ENCODE measurements around the gene S100A1. TPM values are rescaled to one million over a fixed set of nuclear protein-coding genes. Genes with fewer than 3 reads are reported as not detected.

Gene S100A1
- total RNA-seq, 1 experiment from 2014 or later: 18.1 TPM

GRCh38 chr1:153612755-153613331 lies 15.4 kb upstream of the S100A1 start, which contains the start of gene S100A16:
S100A16 (minus strand) TSS chr1:153613137; CDS start chr1:153608151, 4,986 bp downstream.
- H3K4me1 ChIP-seq: peaks cover 62% of the 10 kb centered on the region
- ChIA-PET POLR2A (interaction anchor here (0.5 to 3.4 kb wide), 14 partner anchors 8 to 97 kb away, joined by 3 to 40 read pairs (median 4); partner anchors contain the start of genes CHTOP and S100A13), CTCF (interaction anchor here (0.5 to 3.6 kb wide), 13 partner anchors 14 to 260 kb away, joined by 3 to 41 read pairs (median 4); partner anchors contain the start of genes CHTOP and S100A13)
- intact Hi-C loops (cut with micrococcal nuclease; ENCODE audit: unreplicated experiment): loop anchor here (1.0 to 2.0 kb wide), 3 partner anchors 14 to 98 kb away; partner anchors contain the start of gene S100A13
- H3K9me3 ChIP-seq: no peaks in the 10 kb centered on the region
- BruUV-seq (replicated peaks): no TSS peak
- peaks cover 84% of the 10 kb centered on the region for H3K36me3 Mint-ChIP-seq (ENCODE audit: insufficient read depth, unreplicated experiment)
- no peaks in the 10 kb centered on the region for H3K27me3 ChIP-seq (replicated peaks; ENCODE audit: control insufficient read depth, insufficient read depth, low read length)
- peaks cover 4% of the 10 kb centered on the region; the same call in 1 of the 2 replicates for H3K36me3 ChIP-seq (ENCODE audit: control insufficient read depth, insufficient read depth, low read length)
- no peak for TF ChIP-seq CTCF (IDR thresholded peaks at IDR 0.05; ENCODE audit: insufficient read depth in 1 of 2, low read depth in 1 of 2, low read length in 1 of 2, severe bottlenecking in 1 of 2, unreplicated experiment in 1 of 2)
- no peaks in the 10 kb centered on the region for H3K27me3 Mint-ChIP-seq (ENCODE audit: insufficient read depth, unreplicated experiment)
- no peaks in the 10 kb centered on the region for H3K9me3 Mint-ChIP-seq (ENCODE audit: unreplicated experiment)
- peak within 1 kb of the TSS; percentile 56 for H3K27ac Mint-ChIP-seq (ENCODE audit: unreplicated experiment)
- peak within 1 kb of the TSS; percentile 74 for H3K4me3 Mint-ChIP-seq (ENCODE audit: unreplicated experiment)
- DNase-seq: peak; percentile 87 to 88
- peaks cover 62% of the 10 kb centered on the region for H3K4me1 Mint-ChIP-seq (ENCODE audit: low read depth, unreplicated experiment)
- H3K4me3 ChIP-seq (ENCODE audit: low read depth, low read length): peak within 1 kb of the TSS; percentile 73

GRCh38 chr1:153613406-153613805 lies 14.8 kb upstream of the S100A1 start:
- Mint-ChIP-seq H3K4me1 (ENCODE audit: low read depth, unreplicated experiment) (peaks cover 60% of the 10 kb centered on the region), H3K36me3 (ENCODE audit: insufficient read depth, unreplicated experiment) (peaks cover 83% of the 10 kb centered on the region), H3K9me3 (ENCODE audit: unreplicated experiment) (no peaks in the 10 kb centered on the region), H3K27ac (ENCODE audit: unreplicated experiment) (peak overlapping the region; percentile 56), H3K27me3 (ENCODE audit: insufficient read depth, unreplicated experiment) (no peaks in the 10 kb centered on the region), H3K4me3 (ENCODE audit: unreplicated experiment) (peak overlapping the region; percentile 74)
- BruUV-seq (replicated peaks): TSS peak; percentile 29
- Histone ChIP-seq H3K27me3 (replicated peaks; ENCODE audit: control insufficient read depth, insufficient read depth, low read length) (no peaks in the 10 kb centered on the region), H3K9me3 (no peaks in the 10 kb centered on the region), H3K36me3 (ENCODE audit: control insufficient read depth, insufficient read depth, low read length) (peaks cover 3% of the 10 kb centered on the region; the same call in 1 of the 2 replicates), H3K4me3 (ENCODE audit: low read depth, low read length) (peak overlapping the region; percentile 73), H3K4me1 (peaks cover 58% of the 10 kb centered on the region)
- ChIA-PET CTCF (interaction anchor here (1.3 to 3.6 kb wide), 6 partner anchors 14 to 102 kb away, joined by 6 to 41 read pairs (median 10); partner anchors contain the start of genes CHTOP and S100A13), POLR2A (interaction anchor here (1.0 to 3.4 kb wide), 7 partner anchors 9 to 88 kb away, joined by 3 to 40 read pairs (median 6); partner anchors contain the start of genes CHTOP and S100A13)
- no peak for TF ChIP-seq CTCF (IDR thresholded peaks at IDR 0.05; ENCODE audit: insufficient read depth in 1 of 2, low read depth in 1 of 2, low read length in 1 of 2, severe bottlenecking in 1 of 2, unreplicated experiment in 1 of 2)
- intact Hi-C loops (cut with micrococcal nuclease; ENCODE audit: unreplicated experiment): loop anchor here (2.0 kb wide), 2 partner anchors 13 to 15 kb away; partner anchors contain the start of gene S100A13
- DNase-seq: no peak

- Mint-ChIP-seq H3K4me3 (ENCODE audit: unreplicated experiment) (peak overlapping the region; percentile 74), H3K4me1 (ENCODE audit: low read depth, unreplicated experiment) (peaks cover 51% of the 10 kb centered on the region), H3K36me3 (ENCODE audit: insufficient read depth, unreplicated experiment) (peaks cover 83% of the 10 kb centered on the region), H3K27me3 (ENCODE audit: insufficient read depth, unreplicated experiment) (no peaks in the 10 kb centered on the region), H3K9me3 (ENCODE audit: unreplicated experiment) (no peaks in the 10 kb centered on the region), H3K27ac (ENCODE audit: unreplicated experiment) (peak overlapping the region; percentile 56)
- no peak for DNase-seq
- intact Hi-C loops (cut with micrococcal nuclease; ENCODE audit: unreplicated experiment): no loop called here
- TF ChIP-seq CTCF (IDR thresholded peaks at IDR 0.05; ENCODE audit: insufficient read depth in 1 of 2, low read depth in 1 of 2, low read length in 1 of 2, severe bottlenecking in 1 of 2, unreplicated experiment in 1 of 2): no peak
- Histone ChIP-seq H3K9me3 (no peaks in the 10 kb centered on the region), H3K36me3 (ENCODE audit: control insufficient read depth, insufficient read depth, low read length) (peaks cover 3% of the 10 kb centered on the region; the same call in 1 of the 2 replicates), H3K4me3 (ENCODE audit: low read depth, low read length) (peak overlapping the region; percentile 42; the same call in 1 of the 2 replicates), H3K4me1 (peaks cover 49% of the 10 kb centered on the region), H3K27me3 (replicated peaks; ENCODE audit: control insufficient read depth, insufficient read depth, low read length) (no peaks in the 10 kb centered on the region)
- CTCF ChIA-PET: interaction anchor here (0.7 to 3.6 kb wide), 8 partner anchors 13 to 104 kb away, joined by 3 to 41 read pairs (median 4); partner anchors contain the start of genes CHTOP and S100A13
- POLR2A ChIA-PET: interaction anchor here (0.8 to 3.4 kb wide), 4 partner anchors 13 to 28 kb away, joined by 3 to 40 read pairs (median 16); partner anchors contain the start of genes CHTOP and S100A13
- TSS peak; percentile 78 for BruUV-seq (replicated peaks)
Measured at GRCh38 chr1:153614189-153614900, 13.9 kb upstream of the S100A1 start.
